NCI-H345 treated with DMSO at 0.1 percent for 48 hours (cell line): ENCODE results near the gene XYLT1.

Experiments used
- DNase-seq: peaks from one replicate; lab custom pipeline; 2025; ENCODE audit not compliant: unreplicated experiment; lab: John Stamatoyannopoulos, UW

Gene XYLT1

DNA sequence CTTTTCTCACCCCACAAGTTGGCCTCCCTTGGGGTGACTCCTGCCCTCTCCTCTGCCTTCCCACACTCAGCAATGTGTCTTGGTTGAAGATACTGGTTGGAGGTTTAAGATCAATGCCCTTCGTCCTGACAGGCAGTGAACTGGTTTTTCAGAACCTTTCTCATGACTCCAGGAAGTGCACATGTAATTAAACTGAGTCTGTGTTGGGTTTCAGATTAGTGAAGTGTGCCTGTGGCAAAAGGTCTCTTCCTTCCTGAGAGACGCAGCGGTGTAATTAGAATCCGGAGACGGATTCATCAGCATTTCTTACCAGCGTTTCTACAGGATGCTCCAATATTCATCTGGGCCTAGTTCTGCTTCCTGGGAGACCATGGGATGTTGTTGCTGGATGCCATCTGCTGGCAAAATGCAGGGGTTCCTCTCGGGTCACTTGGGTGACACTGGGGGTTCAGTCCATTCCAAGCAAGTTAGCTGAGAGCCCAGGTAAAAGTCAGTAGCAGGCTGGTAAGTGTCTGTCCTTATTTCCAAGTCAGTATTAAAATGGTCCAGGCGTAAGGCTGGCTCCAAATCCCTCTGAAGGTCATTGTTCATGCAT, 233.3 kb downstream of the XYLT1 start:
- no peak for DNase-seq

DNA sequence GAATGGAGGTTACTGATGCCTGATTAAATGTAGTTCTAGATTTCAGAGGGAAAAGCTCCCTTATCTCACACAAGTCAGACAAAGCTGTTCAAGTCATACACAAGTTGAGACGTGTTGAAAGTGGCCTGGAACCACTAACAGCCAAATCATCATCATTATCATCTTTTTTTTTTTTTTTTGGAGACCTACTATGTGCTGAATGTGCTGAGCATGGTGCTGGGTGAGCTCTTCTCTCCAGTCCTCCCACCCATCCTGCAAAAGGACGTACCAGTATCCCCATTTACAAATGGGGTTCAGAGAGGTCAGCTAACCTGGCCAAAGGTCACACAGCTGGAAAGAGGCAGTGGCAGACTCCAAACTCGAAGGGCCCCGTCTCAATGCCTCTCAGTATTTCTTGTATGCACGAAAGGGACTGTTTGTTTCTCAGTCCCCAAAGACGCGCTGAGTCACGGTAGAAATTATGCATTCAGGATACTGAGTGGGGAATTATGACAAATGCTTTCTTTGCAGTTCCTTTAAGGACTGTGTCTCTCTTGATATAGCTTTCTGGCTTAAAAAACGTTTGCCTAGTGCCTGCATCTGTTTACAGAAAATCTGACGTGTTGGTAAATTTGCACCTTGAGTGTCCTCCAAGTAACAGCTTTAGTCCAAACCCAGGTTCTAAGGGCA, 235.5 kb downstream of the XYLT1 start:
- DNase-seq: no peak

DNA sequence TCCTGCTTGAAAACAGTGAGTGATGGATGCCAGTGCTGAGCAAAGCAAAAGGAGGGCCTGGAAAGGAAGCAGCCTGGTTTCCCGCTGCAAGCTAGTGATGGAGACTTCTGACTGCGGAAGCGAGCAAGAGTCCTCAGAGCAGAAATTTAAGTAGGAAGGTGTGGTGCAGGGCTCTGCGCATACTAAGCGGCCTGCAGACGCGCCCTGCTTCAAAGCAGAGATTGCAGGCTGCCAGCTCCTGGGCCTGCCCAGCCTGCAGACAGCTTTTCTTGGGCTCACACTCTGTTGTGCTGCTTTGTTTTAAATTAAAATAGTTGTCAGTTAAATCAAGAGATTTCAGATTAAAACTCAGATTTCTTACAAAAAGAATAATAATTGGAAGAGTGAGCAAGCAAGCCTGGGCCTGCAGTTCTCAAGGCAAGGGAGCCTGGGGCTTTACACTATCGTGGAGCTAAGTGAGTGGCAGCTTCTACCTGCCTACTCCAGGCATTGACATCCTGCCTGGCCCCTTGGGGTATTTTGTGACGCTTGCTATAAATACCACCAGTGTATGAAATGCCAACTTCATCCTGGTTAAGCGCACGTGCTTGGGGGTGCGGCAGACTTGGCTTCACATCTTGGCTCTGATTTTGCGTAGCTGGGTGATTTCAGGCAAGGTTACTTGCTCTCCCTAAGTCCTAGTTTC, 237.3 kb downstream of the XYLT1 start:
- no peak for DNase-seq

DNA sequence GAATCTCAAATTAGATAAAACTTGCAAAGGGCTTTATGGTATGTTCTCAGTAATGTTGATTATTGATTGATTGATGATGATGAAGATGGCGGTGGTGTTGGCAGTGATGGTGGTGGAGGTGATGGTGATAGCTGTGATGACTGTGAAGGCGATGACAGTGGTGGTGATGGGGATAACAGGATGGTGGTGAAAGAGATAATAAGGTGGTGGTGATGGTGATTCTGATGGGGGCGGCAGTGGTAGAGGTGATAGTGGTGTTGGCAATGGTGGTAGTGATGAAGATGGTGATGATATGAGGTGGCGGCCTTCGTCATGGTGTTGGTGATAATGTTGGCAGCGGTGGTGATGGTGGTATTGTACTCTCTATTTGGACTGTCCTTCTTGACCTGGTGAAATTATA, 238.3 kb downstream of the XYLT1 start:
- no peak for DNase-seq

DNA sequence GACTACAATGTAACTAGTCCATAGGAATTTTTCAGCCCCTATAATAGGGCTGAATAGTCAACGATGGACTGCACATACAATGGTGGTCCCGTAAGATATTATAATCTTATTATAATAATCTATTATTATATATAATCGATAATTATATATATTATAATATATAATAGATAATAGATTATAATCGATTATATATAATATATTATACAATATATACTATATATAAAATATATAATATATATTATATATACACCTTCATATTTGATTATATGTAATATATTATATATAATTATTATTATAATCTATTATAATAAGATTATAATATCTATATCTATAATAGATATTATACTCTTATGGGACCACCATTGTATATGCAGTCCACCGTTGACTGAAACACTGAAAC, 238.8 kb downstream of the XYLT1 start:
- DNase-seq: no peak

DNA sequence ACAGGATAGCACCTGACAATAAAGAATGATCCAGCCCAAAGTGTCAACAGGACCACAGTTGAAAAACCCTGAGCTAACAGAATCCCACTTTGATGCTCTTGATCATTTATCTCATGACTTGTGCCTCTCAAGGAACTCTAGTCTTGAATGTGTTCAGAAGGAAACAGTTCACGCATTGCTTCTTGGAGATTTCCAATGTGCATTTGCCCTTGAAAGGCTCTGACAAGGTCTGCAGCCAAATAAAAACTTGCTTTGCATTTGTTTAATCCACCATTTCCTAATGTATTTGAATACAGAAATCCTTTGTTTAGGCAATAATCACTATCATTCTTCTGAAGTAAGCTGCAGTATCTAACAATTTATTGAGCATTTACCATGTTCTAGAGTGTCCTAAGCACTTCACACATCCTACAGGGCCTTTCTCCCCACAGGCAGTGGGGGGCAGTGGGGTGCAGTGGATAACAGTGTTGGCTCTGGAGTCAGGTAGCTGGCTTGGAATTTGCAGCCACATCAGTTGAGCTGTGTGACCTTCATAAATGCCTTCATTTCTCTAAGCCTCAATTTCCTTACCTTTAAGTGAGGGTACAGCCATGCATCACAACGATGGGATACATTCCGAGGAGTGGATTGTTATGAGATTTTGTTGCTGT, 239.7 kb downstream of the XYLT1 start:
- no peak for DNase-seq

DNA sequence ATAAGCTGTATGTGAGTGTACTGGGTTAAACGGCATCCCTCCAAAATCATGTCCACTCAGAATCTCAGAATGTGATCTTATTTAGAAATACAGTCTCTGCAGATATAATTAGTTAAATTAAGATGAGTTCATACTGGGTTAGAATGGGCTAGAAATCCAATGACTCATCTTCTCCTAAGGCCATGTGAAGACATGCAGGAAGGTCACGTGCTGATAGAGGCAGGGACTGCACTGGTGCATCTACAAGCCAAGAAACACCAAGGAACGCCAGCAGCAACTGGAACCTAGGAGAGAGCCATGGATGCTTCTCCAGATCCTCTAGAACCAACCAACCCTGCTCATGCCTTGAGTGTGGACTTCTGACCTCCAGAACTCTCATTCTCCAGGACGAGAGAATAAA, 241.0 kb downstream of the XYLT1 start:
- no peak for DNase-seq

DNA sequence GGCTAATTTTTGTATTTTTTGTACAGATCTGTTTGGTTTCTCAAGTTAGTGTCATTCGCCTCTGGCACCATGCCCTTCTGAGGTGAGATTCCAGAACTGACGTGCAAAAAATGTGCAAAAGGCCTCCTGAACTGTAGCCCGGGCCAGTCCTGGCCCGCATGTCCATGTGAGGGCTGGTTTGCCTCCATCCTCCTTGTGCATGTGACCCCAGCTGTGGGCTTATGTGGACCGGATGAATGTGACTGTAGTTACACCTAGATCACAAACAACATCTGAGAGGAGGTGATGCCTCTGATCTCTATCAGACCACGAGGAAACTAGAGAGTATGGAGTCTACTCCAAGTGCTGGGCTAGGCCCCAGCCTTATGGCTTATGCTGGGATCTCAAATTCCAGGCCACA, 241.6 kb downstream of the XYLT1 start:
- DNase-seq: no peak

DNA sequence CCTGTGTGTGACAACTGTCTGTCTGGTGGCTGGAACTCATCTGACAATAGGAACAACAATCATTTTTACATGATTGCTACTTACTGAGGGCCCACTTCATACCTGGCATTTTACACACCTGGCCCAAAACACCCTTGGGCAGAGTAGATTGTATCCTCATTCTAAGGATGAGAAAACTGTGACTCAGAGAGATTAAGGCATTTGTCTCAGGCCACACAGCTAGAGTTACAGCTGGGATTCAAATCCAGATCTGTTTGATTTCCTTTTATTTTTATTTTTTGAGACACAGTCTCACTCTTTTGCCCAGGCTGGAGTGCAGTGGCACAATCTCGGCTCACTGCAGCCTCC, 242.1 kb downstream of the XYLT1 start:
- no peak for DNase-seq

DNA sequence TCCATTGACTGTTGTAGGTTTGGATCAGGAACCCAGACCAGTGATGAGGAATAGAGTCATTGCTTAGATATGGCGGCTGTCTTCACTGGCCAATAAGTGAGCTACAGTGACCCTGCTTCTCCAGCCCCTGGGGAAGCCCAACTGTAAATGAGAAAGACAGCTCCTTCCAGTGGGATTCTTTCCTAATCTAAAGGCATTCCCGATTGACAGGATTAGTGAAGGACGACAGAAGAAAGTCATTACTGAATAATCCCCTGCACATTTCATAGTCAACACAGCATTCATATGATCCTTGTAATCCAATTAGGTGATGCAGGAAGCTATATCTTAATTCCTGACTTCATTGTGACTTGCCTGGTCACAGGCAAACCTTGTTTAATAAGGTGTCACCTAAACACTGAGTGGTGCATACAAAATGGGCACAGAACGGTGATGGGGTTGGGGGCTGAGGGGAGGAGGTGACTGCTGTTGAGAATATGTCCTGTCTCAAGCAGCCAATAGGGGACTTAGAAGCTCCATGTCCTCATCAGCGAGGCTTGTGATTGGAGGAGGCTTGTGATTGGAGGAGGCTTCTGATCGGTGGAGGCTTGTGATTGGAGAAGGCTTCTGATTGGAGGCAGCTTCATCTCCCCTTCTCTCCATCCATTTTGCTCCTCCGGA, 242.6 kb downstream of the XYLT1 start:
- no peak for DNase-seq

DNA sequence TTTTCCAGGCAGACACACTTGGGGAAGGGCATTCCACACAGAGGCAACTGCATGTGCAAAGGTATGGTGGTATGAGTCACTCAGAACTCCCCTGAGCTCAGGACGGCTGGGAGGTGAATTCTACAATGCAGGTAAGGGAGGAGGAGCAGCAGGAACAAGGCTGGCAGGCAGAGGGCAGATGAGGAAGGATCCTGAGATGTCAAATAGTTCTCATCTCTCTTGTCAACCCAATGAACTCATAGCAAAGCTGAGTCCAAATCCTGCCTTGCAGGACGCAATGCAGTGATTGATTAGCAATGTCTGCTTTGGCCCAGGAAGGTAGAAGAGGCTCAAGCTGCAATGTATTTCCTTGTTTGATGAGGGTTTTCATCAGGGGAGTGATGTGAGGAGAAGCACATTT, 243.5 kb downstream of the XYLT1 start:
- DNase-seq: no peak

DNA sequence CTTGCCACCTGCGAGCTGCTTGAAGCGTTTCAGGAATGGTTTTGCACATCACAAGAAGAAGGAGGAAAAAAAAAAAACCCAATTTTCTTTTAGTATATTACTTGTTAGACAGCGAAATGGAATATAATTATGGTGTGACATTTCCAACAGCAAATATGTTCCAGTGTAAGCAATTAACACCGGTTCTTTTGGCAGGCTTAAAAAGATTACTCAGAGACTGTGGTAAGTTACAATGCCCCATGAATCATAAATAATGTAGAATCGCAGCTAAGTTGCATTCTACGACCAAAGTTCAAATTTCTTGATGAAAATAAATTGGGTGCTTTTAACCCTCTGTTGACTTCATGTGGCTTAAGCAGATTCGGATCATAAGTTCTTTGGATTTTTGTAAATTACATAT, 245.2 kb downstream of the XYLT1 start:
- no peak for DNase-seq

DNA sequence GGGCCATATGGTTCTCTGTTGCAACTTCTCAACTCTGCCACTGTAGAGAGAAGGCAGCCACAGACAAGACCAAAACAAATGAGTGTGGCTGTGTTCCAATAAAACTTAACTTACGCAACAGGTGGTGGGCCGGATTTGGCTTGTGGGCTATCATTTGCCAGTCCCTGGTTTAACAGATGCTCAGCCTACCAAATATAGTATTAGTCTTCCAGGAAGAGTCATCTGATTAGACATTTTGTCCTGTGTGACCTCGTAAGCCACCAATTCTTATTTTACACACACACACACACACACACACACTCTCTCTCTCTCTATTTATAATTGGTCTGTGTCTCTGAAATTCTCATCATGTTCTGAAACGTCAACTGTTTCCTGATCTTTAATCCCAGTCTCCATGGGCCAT, 245.9 kb downstream of the XYLT1 start:
- DNase-seq: no peak

DNA sequence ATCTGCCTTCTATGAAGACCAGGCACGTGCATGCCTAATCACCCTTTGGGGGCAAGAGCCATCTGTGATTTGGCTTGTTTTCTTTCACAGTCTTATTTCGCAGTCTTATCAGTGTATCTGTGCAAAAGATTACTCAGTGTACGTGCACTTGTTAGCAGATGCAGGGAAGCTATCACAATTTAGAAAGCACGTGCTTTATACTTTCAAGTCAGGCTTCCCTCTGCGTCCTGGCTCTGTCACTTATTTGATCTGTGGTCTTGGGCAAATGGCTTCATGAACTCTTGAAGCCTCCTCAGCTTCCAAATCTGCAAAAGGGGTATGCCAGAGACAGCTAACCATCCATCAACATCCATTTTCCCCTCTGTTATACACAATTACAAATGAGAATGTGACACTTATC, 246.4 kb downstream of the XYLT1 start:
- no peak for DNase-seq

DNA sequence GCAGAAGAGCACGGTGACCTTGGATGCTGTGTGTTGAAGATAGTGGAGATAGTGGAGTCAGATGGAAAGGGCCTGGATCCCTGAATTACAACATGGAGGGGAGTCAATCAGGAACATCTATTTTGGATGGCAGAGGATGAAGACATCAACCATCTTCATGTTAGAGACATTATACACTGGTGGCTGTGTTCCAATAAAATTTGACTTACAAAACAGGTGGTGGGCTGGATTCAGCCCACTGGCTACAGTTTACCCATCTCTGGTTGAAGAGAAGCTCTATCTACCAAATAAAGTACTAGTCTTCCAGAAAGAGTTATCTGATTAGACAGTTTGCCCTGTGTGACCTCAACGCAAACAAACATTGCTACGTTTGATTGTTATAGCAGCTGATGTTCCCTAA, 247.2 kb downstream of the XYLT1 start:
- DNase-seq: no peak

DNA sequence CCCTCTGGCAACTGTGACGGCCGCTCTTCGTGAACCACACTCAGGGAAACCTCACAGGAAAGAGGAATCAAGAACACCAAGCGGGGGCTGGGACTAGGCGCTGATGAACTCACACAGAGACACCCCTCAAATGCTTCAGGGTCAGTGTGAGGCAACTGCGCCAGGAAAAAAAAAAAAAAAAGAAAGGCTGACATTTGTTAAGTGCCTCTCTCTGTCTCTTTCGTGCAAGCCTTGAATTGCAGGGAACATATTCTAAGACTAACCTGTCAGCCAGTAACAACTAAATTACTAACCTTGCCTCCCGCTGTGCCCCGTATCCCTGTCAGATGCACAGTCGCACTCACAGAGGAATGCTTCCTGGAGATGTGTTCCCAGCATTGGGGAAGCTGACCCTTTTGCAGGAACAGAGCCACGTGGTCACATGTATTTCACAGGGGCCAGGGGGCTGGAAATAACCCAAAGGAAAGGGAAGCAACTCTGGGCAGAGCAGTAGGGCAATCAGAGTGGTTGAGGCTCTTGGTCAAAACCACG, 247.8 kb downstream of the XYLT1 start:
- no peak for DNase-seq

DNA sequence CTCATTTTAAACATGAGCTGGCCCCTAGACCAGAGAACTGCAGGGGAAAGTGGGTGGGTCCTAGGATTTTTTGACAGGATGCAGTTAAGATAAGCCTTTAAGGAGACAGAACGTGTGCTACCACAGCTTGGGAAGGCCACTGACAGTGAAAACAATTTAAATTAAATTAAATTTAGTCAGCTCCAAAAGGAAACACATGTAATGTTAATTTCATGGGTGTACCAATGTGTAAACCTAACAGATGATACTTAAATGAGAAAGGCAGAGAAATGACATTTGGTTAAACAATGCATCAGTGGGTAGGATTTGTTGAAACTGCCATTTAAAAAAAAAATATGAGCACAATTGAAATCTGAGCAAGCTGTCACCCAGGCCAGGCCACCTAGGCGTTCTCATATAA, 250.8 kb downstream of the XYLT1 start:
- no peak for DNase-seq

DNA sequence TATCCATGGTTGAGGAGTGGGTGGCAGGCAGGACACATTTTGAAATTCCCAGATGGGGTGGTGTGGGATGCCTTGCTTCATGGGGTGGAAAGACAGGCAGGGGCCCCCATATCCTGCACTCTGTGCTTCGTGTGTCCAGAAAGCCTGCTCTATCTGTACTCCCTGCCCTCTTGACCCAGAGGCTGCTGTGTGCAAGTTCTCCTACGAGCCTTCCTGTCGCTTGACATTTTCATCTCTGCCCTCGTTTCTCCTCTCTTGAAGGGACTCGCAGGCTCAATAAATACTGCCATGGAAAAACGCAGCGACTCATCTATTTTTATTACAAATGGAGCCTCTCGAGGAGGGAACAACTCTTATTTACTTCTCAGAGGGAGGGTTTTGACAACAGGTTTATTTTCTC, 254.8 kb downstream of the XYLT1 start:
- DNase-seq: no peak

DNA sequence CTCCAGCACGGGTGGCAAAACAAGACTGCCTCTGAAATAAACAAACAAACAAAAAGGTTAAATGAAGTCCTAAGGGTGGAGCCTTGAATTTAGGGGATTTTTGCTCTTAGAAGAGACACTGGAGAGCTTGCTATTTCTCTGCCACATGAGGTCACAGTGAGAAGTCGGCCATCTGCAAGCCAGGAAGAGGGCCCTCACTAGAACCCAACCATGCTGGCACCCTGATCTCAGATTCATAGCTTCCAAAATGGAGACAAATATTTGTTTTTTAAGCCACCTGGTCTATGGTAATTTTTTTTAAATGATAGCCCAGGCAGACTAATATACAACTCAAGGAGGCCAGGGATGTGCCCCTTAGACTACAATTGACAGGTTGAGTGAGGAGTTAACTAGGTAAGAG, 255.5 kb downstream of the XYLT1 start:
- no peak for DNase-seq

DNA sequence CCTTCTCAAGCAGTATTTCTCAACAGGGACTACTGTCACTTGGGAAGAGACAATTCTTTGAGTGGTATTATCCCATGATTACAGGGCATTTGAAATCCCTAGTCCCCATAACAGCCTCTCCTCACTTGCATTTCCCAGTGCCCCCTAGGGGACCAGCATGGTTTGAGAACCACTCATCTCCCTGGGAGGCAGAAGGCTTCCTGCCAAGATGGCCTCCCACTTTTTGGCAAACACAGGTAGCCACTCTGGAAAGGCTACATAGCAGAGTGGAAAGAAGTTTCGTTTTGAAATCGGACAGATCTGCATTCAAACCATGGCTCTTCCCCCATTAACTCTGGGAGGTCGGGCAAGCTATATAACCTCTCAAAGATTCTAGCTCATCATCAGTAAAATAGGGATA, 256.8 kb downstream of the XYLT1 start:
- no peak for DNase-seq

DNA sequence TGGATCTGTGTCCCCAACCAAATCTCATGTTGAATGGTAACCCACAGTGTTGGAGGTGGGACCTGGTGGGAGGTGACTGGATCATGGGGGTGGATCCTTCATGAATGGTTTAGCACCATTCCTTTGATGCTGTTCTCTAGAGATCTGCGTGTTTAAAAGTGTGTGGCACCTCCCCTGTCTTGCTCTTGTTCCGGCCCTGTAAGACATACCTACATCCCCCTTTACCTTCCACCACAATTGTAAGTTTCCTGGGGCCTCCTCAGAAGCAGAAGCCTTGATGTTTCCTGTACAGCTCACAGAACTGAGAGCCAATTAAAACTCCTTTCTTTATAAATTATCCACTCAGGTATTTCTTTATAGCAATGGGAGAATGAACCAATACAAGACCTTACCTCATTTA, 257.7 kb downstream of the XYLT1 start:
- DNase-seq: no peak

DNA sequence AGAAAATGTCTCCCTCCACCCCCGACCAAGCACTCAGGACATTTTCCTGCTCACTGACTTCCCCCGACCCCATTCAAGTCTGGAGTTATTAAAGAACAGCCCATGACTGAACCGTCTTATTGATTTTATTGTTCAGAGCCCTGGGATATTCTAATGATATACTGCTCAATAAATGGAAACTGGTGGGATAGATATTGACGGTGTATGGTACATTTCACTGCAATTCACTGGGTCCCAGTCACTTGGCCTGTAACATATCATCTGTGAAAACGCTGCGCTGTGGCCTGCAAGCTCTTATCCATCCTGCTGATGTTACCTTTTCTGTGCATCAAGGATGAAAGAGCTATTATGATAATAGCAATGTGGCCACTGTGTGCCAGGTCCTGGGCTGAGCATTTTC, 258.2 kb downstream of the XYLT1 start:
- DNase-seq: no peak
